ENCODE measurements around the gene MACROD2.

- TF ChIP-seq, protein P1, sequence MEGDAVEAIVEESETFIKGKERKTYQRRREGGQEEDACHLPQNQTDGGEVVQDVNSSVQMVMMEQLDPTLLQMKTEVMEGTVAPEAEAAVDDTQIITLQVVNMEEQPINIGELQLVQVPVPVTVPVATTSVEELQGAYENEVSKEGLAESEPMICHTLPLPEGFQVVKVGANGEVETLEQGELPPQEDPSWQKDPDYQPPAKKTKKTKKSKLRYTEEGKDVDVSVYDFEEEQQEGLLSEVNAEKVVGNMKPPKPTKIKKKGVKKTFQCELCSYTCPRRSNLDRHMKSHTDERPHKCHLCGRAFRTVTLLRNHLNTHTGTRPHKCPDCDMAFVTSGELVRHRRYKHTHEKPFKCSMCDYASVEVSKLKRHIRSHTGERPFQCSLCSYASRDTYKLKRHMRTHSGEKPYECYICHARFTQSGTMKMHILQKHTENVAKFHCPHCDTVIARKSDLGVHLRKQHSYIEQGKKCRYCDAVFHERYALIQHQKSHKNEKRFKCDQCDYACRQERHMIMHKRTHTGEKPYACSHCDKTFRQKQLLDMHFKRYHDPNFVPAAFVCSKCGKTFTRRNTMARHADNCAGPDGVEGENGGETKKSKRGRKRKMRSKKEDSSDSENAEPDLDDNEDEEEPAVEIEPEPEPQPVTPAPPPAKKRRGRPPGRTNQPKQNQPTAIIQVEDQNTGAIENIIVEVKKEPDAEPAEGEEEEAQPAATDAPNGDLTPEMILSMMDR (IDR thresholded peaks at IDR 0.05), result no peak
- TF ChIP-seq POLR2A (IDR thresholded peaks at IDR 0.05), result no peak
Observed at GRCh38 chr20:15253431-15253830, 1258.1 kb downstream of the MACROD2 start.
